GM12891 (cell line): Measurements from ENCODE around the gene TMEM87A.

Source experiments
- DNase-seq: peaks from one replicate; pipeline ENCODE4 v3.0.0; 2011; ENCODE audit warnings: low spot score; ENCODE audit not compliant: insufficient read length
- FAIRE-seq: peaks from 2 replicates; lab custom pipeline; 2011; peaks lifted over from hg19 to GRCh38; lab: Jason Lieb, UNC
- PAX5 ChIP-seq: IDR thresholded peaks from 2 replicates; pipeline ENCODE4 v1.6.1; 2011; ENCODE audit warnings: low read length, moderate library complexity, mild to moderate bottlenecking; ENCODE audit not compliant: insufficient read depth, severe bottlenecking
- POLR2A ChIP-seq: IDR thresholded peaks from 2 replicates; pipeline ENCODE4 v1.6.1; 2011; ENCODE audit warnings: low read depth, low read length, control low read depth
- POLR2AphosphoS5 ChIP-seq: IDR thresholded peaks from 2 replicates; pipeline ENCODE4 v1.6.1; 2011; ENCODE audit warnings: low read depth, low read length, control low read depth
- POU2F2 ChIP-seq: IDR thresholded peaks from 2 replicates; pipeline ENCODE4 v1.6.1; 2011; ENCODE audit warnings: low read depth, mild to moderate bottlenecking, control low read depth, low read length, moderate library complexity
- SPI1 ChIP-seq: IDR thresholded peaks from 2 replicates; pipeline ENCODE4 v1.6.1; 2011; ENCODE audit warnings: low read depth, low read length, control low read depth
- TAF1 ChIP-seq: IDR thresholded peaks from 2 replicates; pipeline ENCODE4 v1.6.1; 2011; ENCODE audit warnings: low read depth, low read length, control low read depth

TMEM87A gene

DNA sequence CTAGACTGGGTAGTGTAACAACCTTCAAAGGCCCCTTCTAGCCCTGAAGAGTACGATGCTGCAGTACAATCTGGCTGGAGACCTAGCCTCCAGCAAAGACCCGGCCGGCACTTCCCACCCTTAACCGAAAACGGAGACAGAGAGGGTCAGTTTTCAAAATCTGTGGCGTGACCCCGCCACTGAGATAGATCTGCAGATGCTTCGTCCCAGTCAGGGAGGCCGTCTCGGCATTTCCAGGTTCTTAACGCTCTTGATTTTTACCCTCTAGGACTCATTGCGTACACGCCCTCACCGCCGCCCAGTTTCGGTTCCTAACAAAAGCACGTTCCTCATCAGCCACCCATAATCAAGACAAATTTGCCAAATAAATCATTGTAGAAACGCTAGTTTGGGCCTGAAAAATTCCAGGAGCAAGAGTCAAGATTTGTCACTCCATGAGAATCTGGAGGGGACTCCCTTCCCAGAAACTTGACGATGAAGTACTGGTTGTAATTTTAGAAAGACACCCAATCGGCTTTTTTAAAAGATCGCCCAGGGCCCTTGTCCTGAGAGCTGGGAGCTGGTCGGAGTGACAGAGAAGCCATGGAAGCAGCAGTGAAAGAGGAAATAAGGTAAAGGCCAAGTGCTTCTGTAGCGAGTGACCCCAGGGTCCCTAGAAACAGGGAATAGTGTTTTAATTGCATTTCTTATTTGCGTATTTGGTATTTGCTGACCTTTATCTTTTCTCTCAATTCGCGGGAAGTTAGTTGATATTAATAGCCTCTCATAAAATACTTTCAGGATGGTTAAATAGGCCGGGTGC, 868 bp upstream of the TMEM87A start:
- DNase-seq (no peak), FAIRE-seq (peak; percentile 23)
- TF ChIP-seq SPI1 (peak; percentile 81), POU2F2 (no peak), POLR2A (no peak), TAF1 (no peak), PAX5 (no peak), POLR2AphosphoS5 (no peak)

DNA sequence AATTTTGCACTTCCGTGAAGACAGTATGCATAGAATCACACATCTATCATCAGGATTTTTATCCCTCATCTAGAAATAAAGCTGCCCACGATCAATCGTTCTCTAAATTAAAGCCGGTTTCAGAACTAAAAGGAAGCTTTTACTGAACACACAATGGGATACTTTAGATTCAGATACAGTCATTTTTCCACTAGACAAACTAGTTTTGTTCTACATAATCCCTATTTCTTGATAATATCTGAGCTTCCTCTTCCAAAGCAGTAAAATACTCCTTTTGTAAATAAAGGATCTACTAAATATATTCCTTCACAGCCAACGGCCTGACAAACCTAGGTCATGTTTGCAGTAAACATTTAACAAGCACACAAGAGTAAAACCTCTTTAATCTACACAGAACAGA, 2.2 kb downstream of the TMEM87A start:
- FAIRE-seq (no peak), DNase-seq (no peak)
- no peak for TF ChIP-seq POLR2A

DNA sequence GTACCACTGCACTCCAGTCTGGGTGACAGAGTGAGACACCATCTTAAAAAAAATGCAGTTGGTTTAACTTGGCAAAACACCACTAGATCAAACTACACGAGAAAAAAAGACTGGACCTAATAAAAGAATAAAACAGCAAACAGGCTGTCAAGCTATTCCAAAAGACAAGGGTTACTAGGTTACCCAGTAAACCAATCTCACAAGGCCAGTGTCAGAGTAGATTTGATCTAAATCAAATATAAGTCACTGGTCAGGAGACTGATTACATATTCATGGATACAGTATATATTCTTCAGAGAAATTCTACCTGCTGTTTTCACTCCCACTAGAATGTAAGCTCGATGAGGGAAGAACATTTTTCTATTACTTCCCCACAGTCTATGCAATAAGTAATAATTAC, 2.7 kb downstream of the TMEM87A start:
- DNase-seq: no peak

DNA sequence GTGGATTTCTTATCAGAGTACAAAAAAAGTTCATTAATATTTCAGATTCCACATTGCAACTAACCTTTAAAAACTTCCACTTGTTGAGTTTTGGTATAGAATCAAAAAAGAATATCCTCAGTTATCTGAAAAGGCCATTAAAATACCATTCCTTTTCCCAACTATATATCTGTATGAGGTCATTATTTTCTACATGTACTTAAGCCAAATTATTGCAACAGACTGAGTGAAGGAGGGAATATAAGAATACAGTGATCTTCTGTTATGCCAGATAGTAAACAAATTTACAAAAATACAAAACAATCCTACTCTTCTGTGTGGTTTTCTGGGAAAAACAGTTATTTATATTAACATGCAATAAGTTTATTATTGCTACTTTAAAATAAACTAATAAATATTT, 5.9 kb downstream of the TMEM87A start:
- DNase-seq: no peak
- FAIRE-seq: no peak
- TF ChIP-seq TAF1: no peak
- TF ChIP-seq PAX5: no peak
- TF ChIP-seq POLR2A: no peak
- no peak for TF ChIP-seq POU2F2
- TF ChIP-seq SPI1: no peak
- TF ChIP-seq POLR2AphosphoS5: no peak

More for the DNA sequence above, 2.7 kb downstream of the TMEM87A start:
- FAIRE-seq: no peak
- no peak for TF ChIP-seq SPI1
- TF ChIP-seq POLR2AphosphoS5: no peak
- no peak for TF ChIP-seq PAX5
- TF ChIP-seq TAF1: no peak
- TF ChIP-seq POU2F2: no peak
- TF ChIP-seq POLR2A: no peak

DNA sequence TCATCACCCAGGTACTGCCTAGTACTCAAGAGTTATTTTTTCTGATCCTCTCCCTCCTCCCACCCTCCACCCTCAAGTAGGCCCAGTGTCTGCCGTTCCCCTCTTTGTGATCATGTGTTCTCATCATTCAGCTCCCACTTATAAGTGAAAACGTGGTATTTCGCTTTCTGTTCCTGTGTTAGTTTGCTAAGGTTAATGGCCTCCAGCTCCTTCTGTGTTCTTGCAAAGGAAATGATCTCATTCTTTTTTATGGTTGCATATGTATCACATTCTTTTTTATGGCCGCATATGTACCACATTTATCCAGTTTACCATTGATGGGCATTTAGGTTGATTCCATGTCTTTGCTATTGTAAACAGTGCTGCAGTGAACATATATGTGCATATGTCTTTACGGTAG, 8.4 kb downstream of the TMEM87A start:
- FAIRE-seq: no peak
- TF ChIP-seq TAF1 (no peak), POU2F2 (no peak), SPI1 (no peak), POLR2A (no peak), PAX5 (no peak), POLR2AphosphoS5 (no peak)
- DNase-seq: no peak

DNA sequence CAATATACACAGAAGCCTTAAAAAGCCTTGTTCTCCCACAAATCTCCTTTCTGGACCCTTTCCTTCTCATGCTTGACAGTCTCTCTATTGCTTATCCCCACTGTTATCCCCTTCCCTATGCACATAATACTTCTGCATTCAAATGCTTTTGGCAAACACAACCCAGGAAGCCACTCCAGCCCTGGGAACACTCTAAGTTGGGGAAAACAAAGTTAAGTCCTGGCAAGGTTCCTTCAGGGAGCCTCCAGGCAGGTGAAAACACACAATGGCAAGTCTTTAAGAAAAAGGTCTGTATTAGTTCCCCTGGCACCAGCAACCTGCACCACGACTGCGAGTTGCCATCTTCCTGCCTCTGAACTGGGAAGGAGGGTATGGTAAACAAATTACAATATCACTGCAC, 19.9 kb downstream of the TMEM87A start:
- no peak for FAIRE-seq
- DNase-seq: no peak
- TF ChIP-seq TAF1 (no peak), POLR2A (no peak), SPI1 (no peak), PAX5 (no peak), POLR2AphosphoS5 (no peak), POU2F2 (no peak)

DNA sequence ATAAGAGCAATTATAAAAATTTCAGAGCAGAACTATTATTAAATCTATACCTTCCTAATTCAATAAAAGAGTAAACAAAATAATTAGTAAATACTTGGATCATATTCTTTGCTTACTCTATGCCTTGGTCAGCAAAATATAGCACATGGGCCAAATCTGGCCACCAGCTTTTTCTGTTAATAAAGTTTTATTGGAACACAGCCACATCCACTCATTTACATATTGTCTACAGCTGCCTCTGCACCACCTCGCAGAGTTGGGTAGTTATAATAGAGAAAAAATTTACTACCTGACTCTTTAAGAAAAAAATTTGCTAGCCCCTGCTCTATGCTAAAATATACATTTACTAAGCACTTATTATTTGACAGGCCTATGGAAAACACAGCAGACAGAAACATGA, 32.4 kb downstream of the TMEM87A start:
- DNase-seq (no peak), FAIRE-seq (no peak)
- TF ChIP-seq TAF1 (no peak), PAX5 (no peak), POLR2AphosphoS5 (no peak), POU2F2 (no peak), SPI1 (no peak)

DNA sequence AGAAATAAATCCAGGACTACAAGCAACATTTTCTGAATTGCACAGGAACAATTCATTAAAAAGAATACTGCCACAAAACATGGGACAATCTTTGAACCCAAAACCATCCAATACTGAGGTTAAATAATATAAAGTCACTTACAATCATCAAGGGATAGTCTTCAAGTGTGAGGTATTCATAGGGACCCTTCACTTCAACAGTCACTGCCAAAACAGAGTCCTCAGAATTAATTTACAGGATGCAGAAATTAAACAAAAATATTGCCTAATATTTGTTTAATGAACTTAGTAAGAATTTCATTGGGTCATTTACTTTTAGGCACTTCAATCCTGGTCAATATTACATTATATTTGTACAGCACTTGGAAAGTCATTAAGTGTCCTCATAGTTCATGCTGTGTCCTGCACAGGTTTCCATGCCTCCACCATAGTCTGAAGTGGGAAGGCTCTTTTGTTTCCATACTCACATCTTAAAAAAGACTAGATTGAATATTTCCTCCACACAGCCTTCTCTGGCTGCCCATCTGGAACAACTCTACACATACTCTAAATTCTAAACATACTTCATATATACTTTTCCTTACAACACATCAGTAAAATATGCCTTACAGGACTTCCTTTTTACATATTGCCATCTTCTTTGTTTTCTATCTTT, 33.6 kb downstream of the TMEM87A start:
- TF ChIP-seq POU2F2: no peak
- TF ChIP-seq POLR2AphosphoS5: no peak
- no peak for DNase-seq
- FAIRE-seq: no peak

DNA sequence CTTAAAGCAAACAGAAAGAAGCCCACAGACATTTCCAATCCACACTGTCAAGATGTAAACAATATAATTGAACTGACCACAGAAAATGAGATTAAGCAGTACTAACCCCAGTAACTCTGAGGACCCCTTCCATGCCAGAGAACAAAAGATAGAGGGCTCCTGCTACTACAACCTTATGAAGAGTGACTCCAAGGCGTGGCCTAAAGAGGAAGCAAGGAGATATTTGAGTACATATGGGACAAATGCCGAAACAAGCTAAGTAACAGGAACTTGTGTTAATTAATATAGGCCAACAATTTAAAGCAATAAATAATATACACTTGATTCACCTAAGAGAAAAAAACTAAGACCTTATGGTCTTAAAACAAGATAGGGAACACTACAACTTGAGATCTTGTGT, 40.1 kb downstream of the TMEM87A start:
- no peak for FAIRE-seq
- DNase-seq: no peak
- TF ChIP-seq PAX5 (no peak), POU2F2 (no peak), SPI1 (no peak), TAF1 (no peak), POLR2A (no peak), POLR2AphosphoS5 (no peak)

DNA sequence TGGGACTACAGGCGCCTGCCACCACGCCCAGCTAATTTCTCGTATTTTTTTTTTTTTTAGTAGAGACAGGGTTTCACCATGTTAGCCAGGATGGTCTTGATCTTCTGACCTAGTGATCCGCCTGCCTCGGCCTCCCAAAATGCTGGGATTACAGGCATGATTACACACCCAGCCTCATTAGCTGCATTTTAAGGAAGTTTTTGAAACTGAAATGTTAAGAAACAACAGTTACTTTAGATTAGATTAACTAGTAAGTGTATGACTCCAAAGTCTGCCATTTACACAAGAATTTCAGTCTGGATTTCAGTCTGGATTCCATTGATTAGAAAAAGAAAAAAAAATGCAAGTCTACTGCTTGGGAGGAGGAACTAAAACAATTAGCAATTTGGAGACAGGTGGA, 40.6 kb downstream of the TMEM87A start:
- no peak for TF ChIP-seq POU2F2
- no peak for TF ChIP-seq SPI1
- TF ChIP-seq POLR2AphosphoS5: no peak
- TF ChIP-seq TAF1: no peak
- TF ChIP-seq PAX5: no peak
- TF ChIP-seq POLR2A: no peak
- no peak for DNase-seq
- FAIRE-seq: no peak
